Hepatocyte (in vitro differentiated cells): ENCODE measurements around the gene KIAA0930. TPM values are rescaled to one million over a fixed set of nuclear protein-coding genes. Genes with fewer than 3 reads are reported as not detected.

ENCODE experiments used
- DNase-seq: peaks from one replicate; pipeline ENCODE4 v3.0.0-alpha.2; 2016; ENCODE audit warnings: low spot score
- H2AFZ ChIP-seq: fragments of 200-600 bp; sonication (generic); 2 replicates; pipeline ENCODE4 v1.6.0; 2016; ENCODE audit warnings: antibody characterized with exemption, mild to moderate bottlenecking
- H3K27ac ChIP-seq: fragments of 200-600 bp; sonication (generic); 2 replicates; pipeline ENCODE4 v1.5.1; 2016; ENCODE audit warnings: mild to moderate bottlenecking
- H3K27me3 ChIP-seq: fragments of 200-600 bp; sonication (generic); 2 replicates; pipeline ENCODE4 v1.6.1; 2016
- H3K36me3 ChIP-seq: fragments of 200-600 bp; sonication (generic); replicated peaks from 2 replicates; pipeline ENCODE4 v1.5.1; 2016; ENCODE audit warnings: low read depth; ENCODE audit not compliant: insufficient read depth
- H3K4me1 ChIP-seq: fragments of 200-600 bp; sonication (generic); 2 replicates; pipeline ENCODE4 v1.5.1; 2016; ENCODE audit warnings: mild to moderate bottlenecking, moderate library complexity; ENCODE audit not compliant: insufficient read depth
- H3K4me2 ChIP-seq: fragments of 200-600 bp; sonication (generic); 2 replicates; pipeline ENCODE4 v1.6.0; 2016
- H3K4me3 ChIP-seq: fragments of 200-600 bp; sonication (generic); 2 replicates; pipeline ENCODE4 v1.5.1; 2016; ENCODE audit warnings: mild to moderate bottlenecking
- H3K79me2 ChIP-seq: fragments of 200-600 bp; sonication (generic); 2 replicates; pipeline ENCODE4 v1.6.0; 2017; ENCODE audit warnings: mild to moderate bottlenecking
- H3K9me2 ChIP-seq: fragments of 200-600 bp; sonication (generic); replicated peaks from 2 replicates; pipeline ENCODE4 v1.6.0; 2017; ENCODE audit warnings: mild to moderate bottlenecking; ENCODE audit not compliant: insufficient read depth
- H3K9me3 ChIP-seq: fragments of 200-600 bp; sonication (generic); 2 replicates; pipeline ENCODE4 v1.5.1; 2016; ENCODE audit warnings: low read depth, mild to moderate bottlenecking
- H4K20me1 ChIP-seq: fragments of 200-600 bp; sonication (generic); 2 replicates; pipeline ENCODE4 v1.6.0; 2016; ENCODE audit warnings: mild to moderate bottlenecking; ENCODE audit not compliant: insufficient read depth, poor library complexity, severe bottlenecking
- EZH2 ChIP-seq: fragments of 200-600 bp; sonication (generic); IDR thresholded peaks from 2 replicates; pipeline ENCODE4 v1.6.1; 2016; ENCODE audit warnings: antibody characterized with exemption, mild to moderate bottlenecking, borderline replicate concordance
- EZH2phosphoT487 ChIP-seq: fragments of 200-600 bp; sonication (generic); IDR thresholded peaks from one replicate; pipeline ENCODE4 v1.6.1; 2018; ENCODE audit warnings: antibody characterized with exemption, mild to moderate bottlenecking, low read depth, moderate library complexity; ENCODE audit not compliant: unreplicated experiment, severe bottlenecking
- WGBS: methylation state at CpG from one replicate; pipeline ENCODE4 v1.1.6; 2016; ENCODE audit warnings: low lambda C conversion rate; ENCODE audit errors: missing lambda C conversion rate; 5-methylcytosine and 5-hydroxymethylcytosine counted together
- polyA plus RNA-seq: library from polyadenylated mRNA; unstranded; fragments of >200 nt; fragmentation: Nextera tagmentation; extraction: Ambion mirVana; gene quantifications from 2 replicates; pipeline ENCODE4 v1.2.1, GENCODE V29; 2016
- total RNA-seq: library from RNA; depleted of rRNA; stranded (reverse); fragments of >200 nt; gene quantifications from 2 replicates; pipeline ENCODE4 v1.2.3, GENCODE V29; 2014
- TF ChIP-seq, protein P1 (sequence below): fragments of 200-600 bp; sonication (generic); IDR thresholded peaks from 2 replicates; pipeline ENCODE4 v1.5.1; 2016; ENCODE audit warnings: antibody characterized with exemption, mild to moderate bottlenecking; ENCODE audit not compliant: poor library complexity

KIAA0930 gene
- total and polyA plus RNA-seq, 2 experiments from 2014 or later, result 30.9 to 42.0 TPM

DNA sequence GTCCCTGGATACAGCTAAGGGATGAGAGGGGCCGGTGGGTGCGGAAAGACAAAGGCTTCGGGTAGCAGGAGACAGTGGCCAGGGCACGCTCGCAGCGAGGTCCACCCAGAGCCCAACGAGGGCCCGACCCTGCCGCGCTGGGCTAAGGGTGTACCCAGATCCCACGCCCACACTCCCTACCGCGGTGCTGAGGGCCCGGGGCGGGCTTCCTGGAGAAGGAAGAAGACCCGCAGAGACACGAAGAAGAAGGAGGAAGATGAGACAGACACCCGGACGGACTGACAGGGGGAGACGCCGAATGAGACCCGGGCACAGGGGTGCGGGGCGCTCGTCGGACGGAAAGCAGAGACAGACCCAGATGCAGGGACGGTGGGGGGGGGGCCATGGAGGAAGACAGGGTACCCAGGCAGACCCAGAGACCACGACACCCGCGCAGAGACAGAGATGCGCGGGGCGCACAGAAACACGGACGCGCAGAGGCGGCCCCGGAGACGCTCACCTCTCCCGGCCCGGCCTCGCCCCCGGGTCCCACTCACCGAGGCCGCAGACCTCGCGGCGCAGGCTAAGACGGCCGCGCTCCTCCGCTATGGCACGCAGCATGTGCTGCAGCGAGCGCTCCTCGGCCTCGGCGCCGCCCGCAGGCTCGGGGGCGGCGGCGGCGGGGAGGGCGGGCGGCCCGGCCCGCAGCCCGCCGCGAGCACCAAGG lies 437 bp downstream of the KIAA0930 start:
- peak overlapping the region; percentile 83 for H3K4me3 ChIP-seq
- peaks cover 45% of the 10 kb centered on the region for H3K79me2 ChIP-seq
- H2AFZ ChIP-seq, result peak overlapping the region; percentile 71
- H3K27me3 ChIP-seq, result no peaks in the 10 kb centered on the region
- no peaks in the 10 kb centered on the region for H3K9me2 ChIP-seq
- H3K4me2 ChIP-seq, result peak overlapping the region; percentile 99
- WGBS, result under 1% methylated on average over 34 of the region's 73 CpGs
- H4K20me1 ChIP-seq, result peaks cover 8% of the 10 kb centered on the region
- H3K36me3 ChIP-seq, result no peaks in the 10 kb centered on the region
- TF ChIP-seq EZH2phosphoT487 (no peak), EZH2 (no peak)
- TF ChIP-seq, protein P1, sequence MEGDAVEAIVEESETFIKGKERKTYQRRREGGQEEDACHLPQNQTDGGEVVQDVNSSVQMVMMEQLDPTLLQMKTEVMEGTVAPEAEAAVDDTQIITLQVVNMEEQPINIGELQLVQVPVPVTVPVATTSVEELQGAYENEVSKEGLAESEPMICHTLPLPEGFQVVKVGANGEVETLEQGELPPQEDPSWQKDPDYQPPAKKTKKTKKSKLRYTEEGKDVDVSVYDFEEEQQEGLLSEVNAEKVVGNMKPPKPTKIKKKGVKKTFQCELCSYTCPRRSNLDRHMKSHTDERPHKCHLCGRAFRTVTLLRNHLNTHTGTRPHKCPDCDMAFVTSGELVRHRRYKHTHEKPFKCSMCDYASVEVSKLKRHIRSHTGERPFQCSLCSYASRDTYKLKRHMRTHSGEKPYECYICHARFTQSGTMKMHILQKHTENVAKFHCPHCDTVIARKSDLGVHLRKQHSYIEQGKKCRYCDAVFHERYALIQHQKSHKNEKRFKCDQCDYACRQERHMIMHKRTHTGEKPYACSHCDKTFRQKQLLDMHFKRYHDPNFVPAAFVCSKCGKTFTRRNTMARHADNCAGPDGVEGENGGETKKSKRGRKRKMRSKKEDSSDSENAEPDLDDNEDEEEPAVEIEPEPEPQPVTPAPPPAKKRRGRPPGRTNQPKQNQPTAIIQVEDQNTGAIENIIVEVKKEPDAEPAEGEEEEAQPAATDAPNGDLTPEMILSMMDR, result no peak
- DNase-seq, result no peak
- H3K4me1 ChIP-seq, result peaks cover 11% of the 10 kb centered on the region
- no peaks in the 10 kb centered on the region for H3K9me3 ChIP-seq
- H3K27ac ChIP-seq, result no peak overlapping the region

DNA sequence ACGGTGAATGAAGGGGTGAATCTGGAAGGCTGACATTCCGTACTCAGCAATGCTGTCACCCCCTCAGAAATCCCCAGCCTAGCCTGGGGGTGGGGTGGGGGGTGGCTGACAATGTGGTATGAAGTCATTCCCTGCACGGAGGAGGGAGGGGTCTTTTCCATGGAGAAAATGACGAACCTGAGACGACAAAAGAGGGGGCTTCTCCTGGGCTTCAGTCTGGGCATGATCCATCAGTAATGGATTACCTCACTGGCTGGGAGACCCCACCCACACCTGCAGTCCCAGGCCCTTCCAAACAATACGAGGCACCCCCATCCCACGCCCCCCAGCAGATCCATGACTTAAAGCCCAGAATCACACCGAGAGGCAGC lies 1.0 kb downstream of the KIAA0930 start:
- Histone ChIP-seq H3K4me1 (peaks cover 11% of the 10 kb centered on the region), H3K27me3 (no peaks in the 10 kb centered on the region), H3K79me2 (peaks cover 45% of the 10 kb centered on the region), H3K9me3 (no peaks in the 10 kb centered on the region), H4K20me1 (peaks cover 8% of the 10 kb centered on the region), H3K4me3 (no peak overlapping the region), H3K4me2 (peak overlapping the region; percentile 99), H2AFZ (peak overlapping the region; percentile 71), H3K27ac (no peak overlapping the region), H3K36me3 (no peaks in the 10 kb centered on the region), H3K9me2 (no peaks in the 10 kb centered on the region)
- DNase-seq, result no peak
- TF ChIP-seq, protein P1, result no peak
- TF ChIP-seq EZH2phosphoT487 (no peak), EZH2 (no peak)
- whole genome bisulfite sequencing, result 38% methylated on average over 7 of the region's 8 CpGs

GRCh38 chr22:45238957-45239680 lies 1.6 kb downstream of the KIAA0930 start:
- H3K4me3 ChIP-seq, result no peak overlapping the region
- H3K9me2 ChIP-seq, result no peaks in the 10 kb centered on the region
- DNase-seq, result no peak
- TF ChIP-seq, protein P1, result no peak
- TF ChIP-seq EZH2 (no peak), EZH2phosphoT487 (no peak)
- peaks cover 11% of the 10 kb centered on the region for H3K4me1 ChIP-seq
- H3K4me2 ChIP-seq, result peak overlapping the region; percentile 99
- peaks cover 8% of the 10 kb centered on the region for H4K20me1 ChIP-seq
- H3K27ac ChIP-seq, result no peak overlapping the region
- H3K36me3 ChIP-seq, result no peaks in the 10 kb centered on the region
- no peaks in the 10 kb centered on the region for H3K9me3 ChIP-seq
- H3K27me3 ChIP-seq, result no peaks in the 10 kb centered on the region
- peaks cover 46% of the 10 kb centered on the region for H3K79me2 ChIP-seq
- H2AFZ ChIP-seq, result no peak overlapping the region
- 71% methylated on average over 6 of the region's 6 CpGs for WGBS
